Activated effector memory CD4-positive, alpha-beta T cell treated with anti-CD3 and anti-CD28 coated beads, Interleukin-2, amount 50 U/mL, for 16 hours (primary cell): ENCODE data around the gene ADGRB3.
"Not testable (repeated sequence)": the region's sequence is repeated elsewhere in the genome, so short reads cannot be mapped to it uniquely, and the experiment has no call there.

ENCODE experiments used
- DNase-seq: peaks from one replicate; pipeline ENCODE4 v3.0.0-alpha.2; 2020

Gene ADGRB3

GRCh38 chr6:69285054-69285453 lies 650.0 kb downstream of the ADGRB3 start:
- no peak for DNase-seq

- DNase-seq = no peak
Observed at GRCh38 chr6:69286331-69286730, 651.2 kb downstream of the ADGRB3 start.

GRCh38 chr6:69288198-69288597 lies 653.1 kb downstream of the ADGRB3 start:
- DNase-seq = not testable (repeated sequence)

- no peak for DNase-seq
Observed at GRCh38 chr6:69289689-69290495, 654.8 kb downstream of the ADGRB3 start.

GRCh38 chr6:69293471-69293870 lies 658.4 kb downstream of the ADGRB3 start:
- no peak for DNase-seq

GRCh38 chr6:69294407-69294806 lies 659.3 kb downstream of the ADGRB3 start:
- no peak for DNase-seq

- no peak for DNase-seq
Observed at GRCh38 chr6:69294862-69295261, 659.8 kb downstream of the ADGRB3 start.

GRCh38 chr6:69303382-69303781 lies 668.3 kb downstream of the ADGRB3 start:
- DNase-seq = no peak

- DNase-seq = no peak
Observed at GRCh38 chr6:69305456-69305855, 670.4 kb downstream of the ADGRB3 start.

- no peak for DNase-seq
Observed at GRCh38 chr6:69308584-69308983, 673.5 kb downstream of the ADGRB3 start.

GRCh38 chr6:69311888-69312287 lies 676.8 kb downstream of the ADGRB3 start:
- no peak for DNase-seq

GRCh38 chr6:69314001-69314400 lies 678.9 kb downstream of the ADGRB3 start:
- DNase-seq = no peak

GRCh38 chr6:69314531-69314930 lies 679.4 kb downstream of the ADGRB3 start:
- DNase-seq = no peak

GRCh38 chr6:69331886-69332285 lies 696.8 kb downstream of the ADGRB3 start:
- DNase-seq = no peak

GRCh38 chr6:69337311-69337710 lies 702.2 kb downstream of the ADGRB3 start:
- DNase-seq = no peak

GRCh38 chr6:69338431-69339162 lies 703.5 kb downstream of the ADGRB3 start:
- DNase-seq = no peak

- DNase-seq = no peak
Observed at GRCh38 chr6:69339163-69339550, 704.1 kb downstream of the ADGRB3 start.

- no peak for DNase-seq
Observed at GRCh38 chr6:69340196-69340595, 705.1 kb downstream of the ADGRB3 start.

- no peak for DNase-seq
Observed at GRCh38 chr6:69343851-69344250, 708.8 kb downstream of the ADGRB3 start.

- no peak for DNase-seq
Observed at GRCh38 chr6:69349771-69350170, 714.7 kb downstream of the ADGRB3 start.

GRCh38 chr6:69362209-69362608 lies 727.1 kb downstream of the ADGRB3 start:
- DNase-seq = no peak

GRCh38 chr6:69366831-69367230 lies 731.7 kb downstream of the ADGRB3 start:
- DNase-seq = no peak

- no peak for DNase-seq
Observed at GRCh38 chr6:69368613-69369012, 733.5 kb downstream of the ADGRB3 start.

- DNase-seq = no peak
Observed at GRCh38 chr6:69370763-69371162, 735.7 kb downstream of the ADGRB3 start.
